T1000 (cell line): ENCODE measurements around the gene SGPP2.

ENCODE experiments used
- DNase-seq: peaks from one replicate; lab custom pipeline; 2025; ENCODE audit warnings: mixed read lengths; lab: John Stamatoyannopoulos, UW

Gene SGPP2

DNA sequence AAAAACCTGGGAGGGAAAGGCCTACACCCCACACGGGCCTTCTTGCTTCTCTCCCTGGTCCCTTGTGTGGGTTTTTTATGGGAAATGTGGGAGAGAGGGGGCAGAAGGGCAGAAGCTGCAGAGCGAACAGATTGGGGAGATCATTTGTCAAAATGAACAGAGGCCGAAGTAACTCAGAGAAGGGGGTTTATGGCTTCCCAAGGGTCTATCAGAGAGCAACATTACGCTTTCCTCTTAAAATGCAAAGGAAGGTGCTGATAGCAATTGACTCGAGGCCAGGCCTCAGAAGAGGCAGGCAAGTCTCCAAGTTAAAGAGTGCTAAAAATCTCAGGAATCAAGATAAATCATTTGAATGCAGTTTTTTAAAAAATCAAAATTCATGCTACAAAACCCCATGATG, 101.5 kb downstream of the SGPP2 start:
- DNase-seq, result no peak

DNA sequence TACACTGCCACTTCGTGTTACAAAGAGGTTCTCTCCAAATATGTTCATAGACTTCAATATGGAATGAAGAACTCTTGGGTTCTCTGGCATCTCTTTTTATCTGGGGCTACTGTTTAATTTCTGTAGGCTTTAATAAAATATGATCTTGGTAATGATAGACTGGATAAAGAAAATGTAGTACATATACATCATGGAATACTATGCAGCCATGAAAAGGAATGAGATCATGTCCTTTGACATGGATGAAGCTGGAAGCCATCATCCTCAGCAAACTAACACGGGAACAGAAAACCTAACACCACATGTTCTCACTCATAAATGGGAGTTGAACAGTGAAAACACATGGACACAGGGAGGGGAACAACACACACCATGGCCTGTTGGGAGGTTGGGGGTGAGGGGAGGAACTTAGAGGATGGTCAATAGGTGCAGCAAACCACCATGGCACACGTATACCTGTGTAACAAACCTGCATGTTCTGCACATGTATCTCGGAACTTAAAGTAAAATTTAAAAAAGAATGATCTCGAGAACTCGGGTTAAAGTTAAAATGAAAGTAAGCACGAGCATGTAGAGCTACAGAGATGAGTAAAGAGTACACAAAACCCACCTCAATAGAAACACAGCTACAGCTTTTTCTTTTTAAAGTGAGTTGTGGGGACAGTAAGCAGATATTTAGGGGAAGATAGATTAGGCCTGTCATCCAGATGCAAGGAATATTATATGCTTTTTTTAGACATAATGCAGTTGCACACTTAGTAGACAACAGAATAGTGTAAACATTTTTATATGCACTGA, 102.3 kb downstream of the SGPP2 start:
- DNase-seq, result no peak

DNA sequence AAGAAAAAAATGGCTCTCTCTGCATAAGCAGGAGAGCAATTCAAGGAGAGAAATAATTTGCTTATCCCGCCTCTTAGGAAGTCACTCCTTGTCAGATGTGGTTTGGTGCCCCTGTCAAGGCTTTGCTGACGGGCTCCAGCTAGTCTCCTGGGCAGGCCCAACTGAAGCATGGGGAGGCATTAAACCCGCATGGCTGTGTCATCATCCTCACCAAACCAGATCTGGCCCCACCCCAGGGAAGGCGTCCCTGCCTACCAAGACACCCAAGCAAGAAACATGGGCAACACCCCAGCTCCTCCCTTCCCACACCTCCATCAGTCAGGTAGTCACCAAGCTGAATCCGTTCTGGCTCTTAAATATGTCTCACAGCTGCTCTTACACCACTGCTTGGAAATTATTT, 108.0 kb downstream of the SGPP2 start:
- DNase-seq, result no peak

DNA sequence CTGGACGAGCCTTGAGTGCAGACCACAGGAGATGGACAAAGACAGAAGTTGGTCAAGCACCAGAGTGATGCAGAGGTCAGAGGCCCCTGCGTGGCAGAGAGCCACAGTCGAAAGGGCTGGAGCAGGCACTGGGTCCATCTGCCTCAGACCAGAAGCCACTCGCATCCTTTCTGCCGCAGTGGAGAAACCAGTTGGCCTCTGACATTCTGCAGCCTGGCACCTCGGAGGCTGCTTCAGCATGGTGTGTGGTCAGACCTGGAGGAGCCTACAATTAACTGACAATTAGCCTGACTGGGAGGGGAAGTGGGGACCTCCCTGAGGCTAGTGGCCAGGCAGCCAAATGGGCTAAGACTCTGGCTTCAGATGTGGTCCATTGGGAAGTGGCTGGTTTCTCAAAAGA, 111.1 kb downstream of the SGPP2 start:
- DNase-seq, result no peak

DNA sequence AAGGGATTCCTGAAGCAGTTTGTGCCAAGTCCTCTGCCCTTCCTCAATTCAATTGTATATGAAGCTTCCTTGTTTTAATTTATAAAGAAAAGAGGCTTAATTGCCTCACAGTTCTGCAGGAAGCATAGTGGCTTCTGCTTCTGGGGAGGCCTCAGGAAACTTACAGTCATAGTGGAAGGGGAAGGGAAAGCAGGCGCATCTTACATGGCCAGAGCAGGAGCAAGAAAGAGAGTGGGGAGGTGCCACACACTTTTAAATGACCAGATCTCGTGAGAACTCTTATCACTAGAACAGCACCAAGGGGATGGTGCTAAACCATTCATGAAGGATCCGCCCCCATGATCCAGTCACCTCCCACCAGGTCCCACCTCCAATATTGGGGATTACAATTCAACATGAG, 114.2 kb downstream of the SGPP2 start:
- no peak for DNase-seq

DNA sequence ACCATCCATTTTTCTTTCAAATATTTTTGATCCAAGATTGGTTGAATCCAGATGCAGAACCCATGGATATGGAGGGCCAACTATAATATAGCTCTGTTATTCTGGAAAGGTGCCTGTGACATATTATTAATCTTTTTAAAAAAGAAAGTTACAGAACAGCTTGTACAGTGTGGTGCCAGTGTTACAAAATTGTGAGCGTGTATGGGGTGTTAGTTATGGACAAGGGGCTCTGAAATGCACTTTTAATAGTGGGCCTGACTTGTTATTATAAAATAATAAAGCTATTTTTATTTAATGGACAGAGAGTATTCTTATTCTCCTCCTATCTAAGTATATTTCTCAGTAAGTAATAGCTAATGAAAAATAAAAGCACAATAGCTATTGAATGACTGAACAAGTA, 120.3 kb downstream of the SGPP2 start:
- DNase-seq, result no peak

DNA sequence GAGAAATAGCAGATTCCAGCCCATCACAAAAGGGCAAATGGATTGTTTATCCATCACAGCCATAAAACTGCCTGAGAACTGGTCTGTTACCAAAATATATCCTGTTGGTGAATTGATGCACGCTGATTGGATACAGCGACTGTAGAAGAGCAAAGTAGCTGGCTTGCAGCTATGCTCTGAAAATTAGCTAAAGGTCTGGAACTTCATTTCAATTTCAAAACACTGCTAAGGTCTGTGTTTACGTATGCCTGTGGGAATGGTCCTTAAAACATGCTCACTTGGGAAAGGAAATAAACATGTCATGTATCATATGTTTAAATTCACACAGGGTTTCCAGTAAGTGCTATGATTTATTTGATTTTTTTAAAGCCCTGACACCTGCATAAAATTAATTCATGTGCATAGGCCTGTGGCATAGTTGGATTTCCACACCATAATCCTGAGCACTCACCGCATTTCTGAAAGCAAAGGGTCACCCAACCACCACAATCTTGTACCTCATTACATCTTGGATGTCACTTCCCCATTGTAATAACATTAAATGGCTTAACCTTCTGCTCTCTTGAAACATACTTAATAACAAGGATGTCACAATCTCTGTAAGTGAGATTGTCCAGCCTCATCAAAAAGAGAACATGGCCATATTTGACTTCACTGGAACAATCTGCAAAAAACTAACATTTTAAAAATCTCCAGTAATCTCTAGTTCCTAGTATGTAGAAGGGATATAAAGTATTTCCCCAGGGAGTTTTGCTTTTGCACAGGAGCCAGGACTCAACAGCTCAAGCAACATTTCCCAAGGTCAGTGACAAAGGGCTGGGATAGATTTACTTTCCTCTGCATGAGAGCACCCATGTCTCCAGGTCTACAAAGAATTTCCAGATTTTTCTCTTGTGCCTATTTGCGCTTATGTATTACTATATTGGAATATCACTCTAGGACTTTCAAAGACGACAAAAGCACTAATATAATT, 121.8 kb downstream of the SGPP2 start:
- no peak for DNase-seq

DNA sequence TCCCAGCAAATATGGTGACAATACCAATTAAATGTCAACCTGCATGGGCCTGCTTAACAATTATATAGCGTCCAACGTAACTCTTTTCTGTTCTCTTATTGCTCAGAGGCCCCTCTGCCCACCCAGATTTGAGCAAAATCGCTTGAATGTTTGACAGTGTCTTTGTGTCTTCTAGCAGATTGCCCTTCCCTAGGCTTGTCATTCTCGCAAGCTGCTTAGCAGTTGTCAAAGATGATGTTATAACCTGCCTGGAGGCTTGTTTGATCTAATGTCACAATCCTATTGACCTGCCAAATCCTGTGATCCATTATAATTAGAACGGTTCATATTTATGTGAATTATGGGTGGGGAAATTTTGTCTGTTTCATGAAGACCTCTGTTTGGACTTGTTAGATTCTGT, 122.7 kb downstream of the SGPP2 start:
- no peak for DNase-seq

DNA sequence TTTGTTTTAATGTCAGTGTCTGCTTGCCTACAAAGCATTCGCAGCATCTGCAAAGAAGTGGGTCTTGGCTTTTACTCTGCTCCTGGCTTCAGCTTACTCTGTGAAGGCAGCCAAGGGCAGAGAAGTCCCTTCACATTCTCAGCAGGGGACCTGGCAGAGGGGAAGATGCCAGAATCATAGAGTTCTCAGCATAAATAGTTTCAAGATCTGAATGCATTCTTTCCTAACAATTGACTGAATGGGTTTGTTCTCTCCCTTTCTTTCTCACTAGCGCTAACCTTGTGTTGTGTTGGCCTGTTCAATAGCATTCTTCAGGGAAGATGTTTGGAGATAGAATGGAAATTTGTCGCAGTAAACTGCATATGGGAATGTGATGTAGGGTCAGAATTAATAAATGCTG, 124.6 kb downstream of the SGPP2 start:
- DNase-seq, result no peak

DNA sequence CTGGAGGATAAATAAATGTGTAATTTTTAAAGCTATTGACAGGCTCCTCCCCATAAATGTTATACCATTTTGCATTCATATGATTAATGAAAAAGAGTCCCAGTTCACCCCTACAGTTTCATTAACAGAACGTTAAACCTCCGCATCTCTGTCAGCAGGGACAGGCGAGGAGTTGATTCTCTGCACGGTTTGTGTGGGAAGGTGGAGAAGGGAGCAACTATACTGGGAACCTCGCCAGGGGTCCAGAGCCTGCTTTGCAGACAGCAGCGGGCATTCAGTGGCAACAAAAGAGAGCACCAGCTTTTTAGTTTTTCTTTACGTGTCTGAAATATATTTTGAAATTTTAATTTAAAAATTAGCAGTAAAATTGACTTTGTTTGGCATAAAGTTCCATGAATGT, 130.2 kb downstream of the SGPP2 start:
- no peak for DNase-seq

DNA sequence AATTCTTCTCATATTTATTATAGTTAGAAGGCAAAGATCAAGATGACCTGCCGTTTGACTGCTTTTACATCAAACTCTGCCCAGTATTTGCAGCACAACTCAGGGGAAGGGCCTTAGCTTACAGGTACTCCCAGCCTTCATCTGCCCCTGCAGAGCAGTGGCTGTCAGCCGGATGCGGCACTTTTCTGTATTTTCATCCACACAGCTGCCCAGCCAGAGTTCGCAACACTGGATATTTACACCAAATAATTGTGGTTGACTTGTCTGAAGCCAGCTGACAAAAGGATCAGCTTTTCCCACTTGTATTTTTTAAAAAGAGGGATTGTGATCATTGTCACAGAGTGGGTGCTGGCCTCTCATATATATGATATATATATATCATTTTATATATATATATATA, 136.8 kb downstream of the SGPP2 start:
- DNase-seq, result no peak

DNA sequence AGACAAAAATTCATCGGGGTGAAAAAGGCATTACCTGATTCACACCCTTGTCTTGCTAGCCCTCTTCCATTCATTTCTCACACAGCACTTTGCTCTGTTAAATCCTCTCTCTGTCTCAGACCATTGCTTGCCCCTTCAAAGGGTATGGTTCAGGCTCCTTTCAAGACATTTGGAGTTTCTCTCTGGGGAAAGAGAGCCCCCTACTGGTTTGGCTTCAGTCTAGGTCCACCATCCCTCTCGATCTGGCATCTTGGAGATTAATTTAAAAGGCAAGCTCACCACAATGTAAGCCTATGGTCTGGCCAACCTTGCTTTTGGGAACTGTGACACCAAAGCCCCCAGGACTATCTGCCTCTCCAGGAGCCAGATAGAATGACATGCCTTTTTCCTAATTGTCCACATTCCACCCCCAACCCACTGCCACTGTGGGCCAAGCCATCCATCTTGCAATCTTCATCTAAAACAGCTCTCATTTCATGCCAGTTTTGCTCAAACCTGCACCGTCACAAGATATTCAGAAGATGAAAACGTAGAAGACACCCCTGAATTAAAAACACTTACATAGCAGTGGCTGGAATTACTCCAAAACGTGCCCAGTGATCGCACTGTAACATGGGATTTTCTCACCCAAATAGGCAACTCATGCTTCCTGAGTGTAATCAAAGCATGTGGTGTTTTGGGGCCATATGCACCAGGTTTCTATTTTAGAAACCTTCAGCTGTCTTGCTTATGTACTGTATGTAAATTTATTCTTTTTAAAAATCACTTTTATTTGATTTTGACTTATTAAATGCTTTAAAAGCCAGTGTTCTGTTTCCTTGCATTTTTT, 137.7 kb downstream of the SGPP2 start:
- DNase-seq, result no peak

DNA sequence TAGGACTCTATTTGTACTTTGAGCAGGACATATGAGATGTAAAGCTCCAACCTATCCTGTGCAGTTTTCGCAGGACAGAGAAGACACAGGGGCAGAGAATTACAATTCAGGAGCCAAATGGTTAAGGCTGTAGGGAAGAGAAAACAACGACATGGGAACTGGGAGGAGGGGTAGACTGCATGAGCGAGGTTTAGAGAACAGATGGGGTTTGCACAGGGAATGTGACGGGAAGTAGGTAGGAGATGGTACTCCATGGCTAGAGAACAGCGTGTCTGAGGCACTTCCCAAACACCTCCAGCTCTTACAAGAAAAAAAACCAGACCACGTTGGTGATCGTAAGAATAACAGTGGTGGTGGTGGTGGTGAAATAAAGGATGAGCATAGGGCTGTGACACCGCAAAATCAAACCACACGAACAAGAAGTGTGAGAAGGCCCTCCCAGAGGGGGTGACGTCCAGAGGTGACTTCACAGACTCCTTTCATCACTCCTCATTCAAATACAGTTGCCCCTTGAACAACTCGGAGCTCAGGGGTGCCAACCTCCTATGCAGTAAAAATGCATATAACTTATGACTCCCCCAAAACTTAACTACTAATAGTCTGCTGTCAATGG, 138.9 kb downstream of the SGPP2 start:
- DNase-seq, result no peak

DNA sequence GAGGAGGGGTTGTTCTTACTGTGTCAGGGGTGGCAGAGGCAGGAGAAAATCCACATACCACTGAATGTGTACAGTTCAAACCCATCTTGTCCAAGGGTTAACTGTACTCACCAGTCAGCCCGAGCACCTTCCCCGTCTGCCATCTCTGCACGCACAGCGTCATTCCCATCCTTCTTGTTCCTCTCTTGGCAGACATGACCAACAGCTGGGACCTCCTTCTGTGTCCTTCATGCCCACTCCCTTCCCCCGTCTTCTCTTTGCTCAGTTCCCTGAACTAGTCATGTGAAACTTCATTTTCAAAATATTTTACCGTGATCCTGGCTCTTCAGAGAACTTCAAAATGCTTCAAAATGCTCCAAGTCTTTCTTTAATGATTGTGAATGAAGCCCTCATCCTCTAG, 139.6 kb downstream of the SGPP2 start:
- no peak for DNase-seq

DNA sequence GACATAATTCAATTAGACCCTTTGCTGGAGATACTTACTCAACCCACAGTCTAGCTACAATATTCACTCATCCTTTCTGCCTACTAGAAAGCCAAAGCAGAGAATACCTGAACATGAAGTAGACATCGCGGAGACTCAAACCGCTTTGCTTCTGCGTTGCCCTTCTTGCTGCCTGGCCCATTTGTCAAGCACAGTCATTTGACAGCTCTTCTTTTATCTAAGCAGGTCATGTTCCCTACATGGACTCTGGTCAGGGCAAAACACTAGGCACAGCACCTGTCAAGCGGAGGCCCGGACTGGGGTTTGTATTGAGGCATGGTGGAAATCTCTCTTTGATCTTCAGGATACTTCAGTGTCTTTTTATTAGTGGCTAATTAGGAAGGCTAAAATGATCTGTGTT, 141.9 kb downstream of the SGPP2 start:
- no peak for DNase-seq

DNA sequence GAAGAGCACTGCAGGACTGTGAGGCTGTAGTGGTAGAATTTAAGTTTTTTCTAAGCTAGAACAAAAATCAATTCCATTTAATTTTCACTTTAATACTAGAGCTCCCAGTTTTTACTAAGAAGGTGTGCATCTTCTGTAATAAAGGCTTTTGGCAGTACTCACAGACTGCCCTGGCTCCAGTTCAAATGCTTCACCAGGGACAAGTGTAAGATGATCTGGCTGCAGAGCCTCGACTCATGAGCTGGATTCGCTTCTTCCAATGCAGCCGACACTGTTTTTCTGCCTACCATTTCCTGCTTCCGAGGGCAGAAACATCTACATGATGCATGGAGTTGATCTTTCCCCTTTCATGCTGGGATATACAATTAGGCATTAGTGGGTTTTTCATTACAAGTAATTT, 144.5 kb downstream of the SGPP2 start:
- no peak for DNase-seq

DNA sequence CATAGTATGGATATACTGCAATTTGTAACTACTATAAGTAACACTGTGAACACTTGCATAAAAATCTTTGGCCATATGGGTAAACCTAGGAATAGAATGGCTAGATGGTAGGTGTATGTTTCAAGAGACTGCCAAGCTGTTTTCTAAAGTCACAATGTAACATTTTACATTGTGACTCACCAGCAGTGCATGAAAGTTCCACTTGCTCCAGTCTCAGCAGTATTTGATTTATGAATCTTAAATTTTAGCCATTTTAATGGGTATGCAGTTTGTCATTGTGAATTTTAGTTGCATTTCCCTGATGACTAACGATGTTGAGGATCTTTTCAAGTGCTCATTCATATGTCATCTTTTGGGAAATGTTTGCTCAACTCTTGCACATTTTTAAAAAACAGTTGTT, 145.5 kb downstream of the SGPP2 start:
- DNase-seq, result no peak

DNA sequence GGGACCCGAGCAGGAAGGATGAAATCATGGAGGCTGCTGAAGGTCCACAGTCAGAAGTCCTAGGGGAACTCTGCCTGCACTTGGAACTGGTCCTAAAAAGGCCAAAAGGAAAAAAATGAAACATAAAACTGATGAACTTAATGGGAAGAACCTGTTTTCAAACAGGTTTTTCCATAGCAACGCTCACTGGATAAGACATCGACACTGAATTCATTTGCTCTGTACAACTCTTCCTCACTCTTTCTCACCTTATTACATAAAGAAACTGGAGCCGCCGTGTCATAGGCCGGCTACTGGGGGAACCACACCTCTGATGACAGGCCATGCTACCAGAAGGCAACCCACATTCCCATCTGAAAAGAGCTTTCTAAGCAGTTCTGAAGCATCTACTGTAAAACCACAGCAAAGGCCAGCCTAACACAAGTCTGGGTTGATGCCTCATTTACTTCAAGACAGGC, 147.9 kb downstream of the SGPP2 start:
- no peak for DNase-seq

DNA sequence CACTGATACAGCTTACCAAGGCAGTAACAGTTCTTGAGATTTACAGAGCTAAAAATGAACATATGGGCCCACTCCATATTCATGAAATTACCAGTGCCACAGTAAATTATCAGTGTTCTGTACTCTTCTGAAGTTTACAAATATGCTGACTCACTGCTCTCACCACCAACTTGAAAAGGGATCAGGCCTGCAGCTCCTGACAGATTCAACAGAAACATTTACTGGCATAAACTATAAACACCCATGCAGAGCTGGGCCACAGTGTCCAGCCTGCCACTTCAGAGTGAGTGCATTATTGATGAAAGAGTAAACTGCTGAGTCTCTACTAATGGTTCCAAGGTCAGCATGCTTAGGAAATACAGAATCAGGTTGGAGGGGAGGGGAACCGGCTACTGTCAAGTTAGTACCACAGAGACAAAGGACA, 148.4 kb downstream of the SGPP2 start:
- DNase-seq, result no peak

DNA sequence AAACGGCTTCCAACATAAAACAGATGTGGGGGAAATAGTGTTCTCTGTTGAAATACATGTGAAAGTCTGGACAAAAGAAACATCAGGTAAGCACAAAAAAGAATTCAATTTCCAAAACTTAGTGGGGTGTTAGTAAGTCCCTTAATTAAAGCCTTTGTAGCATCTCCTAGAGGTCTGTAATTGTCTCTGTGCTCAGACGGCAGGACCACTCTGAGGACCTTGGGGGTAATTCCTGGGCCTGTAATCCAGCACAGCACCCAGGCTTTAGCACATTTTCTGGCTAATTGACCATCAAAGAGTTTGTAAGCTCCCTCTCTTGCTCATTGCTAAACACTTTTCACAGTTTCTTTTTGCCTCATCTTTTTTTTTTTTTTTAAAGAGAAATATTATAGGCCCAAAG, 151.3 kb downstream of the SGPP2 start:
- DNase-seq, result no peak

DNA sequence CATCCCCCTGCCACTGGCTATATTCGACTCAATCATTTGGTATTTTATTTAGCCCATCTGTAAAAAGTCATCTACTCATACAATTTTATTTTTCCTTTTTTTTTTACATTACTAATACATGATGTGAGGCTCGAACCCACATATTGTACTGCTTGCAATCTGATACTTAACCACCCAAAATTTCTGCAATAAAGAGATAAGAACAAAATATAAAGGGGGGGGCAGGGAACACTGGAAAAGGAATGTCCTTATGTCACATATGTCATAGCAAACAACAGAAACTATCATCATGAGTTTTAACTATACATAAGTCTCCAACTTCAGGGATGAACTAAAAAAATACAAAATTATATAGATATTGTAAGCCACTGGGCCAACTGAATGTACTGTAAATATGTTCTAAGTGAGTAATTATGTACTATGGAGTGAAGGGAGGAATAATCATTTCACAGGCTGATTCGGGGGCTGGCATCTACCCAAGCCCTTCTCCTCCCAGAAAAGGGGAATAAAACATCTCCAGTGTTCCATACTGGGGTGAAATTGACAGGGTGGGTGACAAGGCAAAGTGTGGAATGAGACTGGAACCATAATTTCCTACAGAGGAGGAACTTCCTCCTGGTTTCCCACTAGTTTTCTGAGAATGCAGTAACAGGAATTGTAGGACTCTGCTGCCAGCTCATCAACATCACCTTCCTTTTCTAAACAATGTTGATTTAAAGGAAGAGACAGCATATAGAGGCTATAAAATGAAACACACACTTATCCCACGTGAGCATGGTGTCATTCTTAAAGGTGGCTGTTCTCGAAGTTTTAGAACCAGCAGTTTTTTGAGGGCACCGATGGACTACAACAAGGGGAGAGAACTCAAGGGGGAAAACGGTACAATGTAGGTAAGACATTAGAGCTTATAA, 152.1 kb downstream of the SGPP2 start:
- no peak for DNase-seq
